ENCODE results near the gene LYST. TPM values are rescaled to one million over a fixed set of nuclear protein-coding genes. Genes with fewer than 3 reads are reported as not detected.

LYST gene
- polyA plus RNA-seq, 1 donor from 2014 or later, result 23.4 TPM

- no peak for TF ChIP-seq CTCF (IDR thresholded peaks at IDR 0.05; ENCODE audit: poor library complexity, severe bottlenecking)
Measured at GRCh38 chr1:235892734-235893413, 26.2 kb upstream of the LYST start (continued).

- no peaks in the 10 kb centered on the region for H4K20me1 ChIP-seq (ENCODE audit: insufficient read depth)
- no peaks in the 10 kb centered on the region for H3K79me2 ChIP-seq (replicated peaks; ENCODE audit: insufficient read depth, low read length)
- H3K9me2 ChIP-seq (ENCODE audit: insufficient read depth, low read length), result no peaks in the 10 kb centered on the region
- no peak overlapping the region for H3K4me3 ChIP-seq (ENCODE audit: low read length)
- H3F3A ChIP-seq (ENCODE audit: insufficient read depth, low read length, poor library complexity, severe bottlenecking), result no peaks in the 10 kb centered on the region
- H2AFZ ChIP-seq (ENCODE audit: low read depth, low read length), result no peak overlapping the region
- no peaks in the 10 kb centered on the region for H3K36me3 ChIP-seq (ENCODE audit: insufficient read depth, low read length)
- TF ChIP-seq EP300 (conservative IDR thresholded peaks at IDR 0.05; ENCODE audit: poor library complexity, severe bottlenecking) (no peak), EZH2 (IDR thresholded peaks at IDR 0.05; ENCODE audit: borderline replicate concordance, insufficient read depth, low read length, poor library complexity, severe bottlenecking) (no peak), CTCF (IDR thresholded peaks at IDR 0.05; ENCODE audit: poor library complexity, severe bottlenecking) (no peak), TAF1 (IDR thresholded peaks at IDR 0.05; ENCODE audit: low read depth) (no peak), RAD21 (conservative IDR thresholded peaks at IDR 0.05) (no peak), REST (IDR thresholded peaks at IDR 0.05; ENCODE audit: borderline replicate concordance) (no peak), SMC3 (conservative IDR thresholded peaks at IDR 0.05; ENCODE audit: poor library complexity) (no peak), MXI1 (conservative IDR thresholded peaks at IDR 0.05; ENCODE audit: poor library complexity, severe bottlenecking) (no peak), POLR2AphosphoS5 (IDR thresholded peaks at IDR 0.05) (no peak)
- no peak overlapping the region for H3K27ac ChIP-seq (ENCODE audit: low read length)
- H3K9me3 ChIP-seq (ENCODE audit: low read length), result no peaks in the 10 kb centered on the region
- H3K9ac ChIP-seq (ENCODE audit: low read length), result no peak overlapping the region
- no peak overlapping the region for H3K4me2 ChIP-seq (ENCODE audit: low read length)
- no peaks in the 10 kb centered on the region for H3K27me3 ChIP-seq (ENCODE audit: insufficient read depth, low read depth, low read length)
Measured at GRCh38 chr1:235892202-235892601, 25.5 kb upstream of the LYST start.

Measured in neural cell (in vitro differentiated cells).